Keratinocyte (primary cell): ENCODE measurements around the gene CTIF. TPM values are rescaled to one million over a fixed set of nuclear protein-coding genes. Genes with fewer than 3 reads are reported as not detected.

Source experiments
- DNase-seq: peaks from one replicate; pipeline ENCODE4 v3.0.0-alpha.2; 2011; ENCODE audit warnings: low read depth, missing footprints, low spot score
- FAIRE-seq: peaks from 2 replicates; lab custom pipeline; 2011; peaks lifted over from hg19 to GRCh38; lab: Jason Lieb, UNC
- H2AFZ ChIP-seq: 2 replicates; pipeline ENCODE4 v1.6.0; 2012; ENCODE audit warnings: low read length, control low read depth, inconsistent platforms; ENCODE audit not compliant: control insufficient read depth
- H3K27ac ChIP-seq: 2 replicates; pipeline ENCODE4 v1.5.1; 2011; ENCODE audit warnings: low read length; ENCODE audit not compliant: control insufficient read depth, insufficient read depth
- H3K27me3 ChIP-seq: 3 replicates; pipeline ENCODE4 v1.6.0; 2011; ENCODE audit warnings: low read length; ENCODE audit not compliant: control insufficient read depth, insufficient read depth; ENCODE audit errors: extremely low read depth
- H3K36me3 ChIP-seq, 2 experiments: 2 replicates in 1 of 2; 3 replicates in 1 of 2; pipeline ENCODE4 v1.5.1; 2011; ENCODE audit warnings: low read length in 2 of 2, mild to moderate bottlenecking in 1 of 2; ENCODE audit not compliant: control insufficient read depth in 2 of 2, insufficient read depth in 2 of 2; ENCODE audit errors: extremely low read depth in 1 of 2
- H3K4me1 ChIP-seq: 3 replicates; pipeline ENCODE4 v1.5.1; 2011; ENCODE audit warnings: low read length; ENCODE audit not compliant: control insufficient read depth, insufficient read depth; ENCODE audit errors: extremely low read depth
- H3K4me2 ChIP-seq: 3 replicates; pipeline ENCODE4 v1.6.0; 2011; ENCODE audit warnings: low read depth, low read length; ENCODE audit not compliant: control insufficient read depth, insufficient read depth; ENCODE audit errors: extremely low read depth
- H3K4me3 ChIP-seq, 3 experiments: fragments of 200-600 bp in 1 of 3; sonication (generic) in 1 of 3; 2 replicates in 2 of 3; 3 replicates in 1 of 3; pipeline ENCODE4 v1.5.1; 2011 to 2016; ENCODE audit warnings: low read length in 3 of 3, mild to moderate bottlenecking in 3 of 3, control low read depth in 2 of 3, inconsistent platforms in 1 of 3, low read depth in 1 of 3, mixed read lengths in 1 of 3, mixed run types in 1 of 3, moderate library complexity in 1 of 3; ENCODE audit not compliant: control insufficient read depth in 2 of 3, insufficient read depth in 2 of 3; ENCODE audit errors: extremely low read depth in 1 of 3
- H3K79me2 ChIP-seq: 2 replicates; pipeline ENCODE4 v1.6.0; 2012; ENCODE audit warnings: low read length; ENCODE audit not compliant: control insufficient read depth, insufficient read depth
- H3K9ac ChIP-seq: 3 replicates; pipeline ENCODE4 v1.6.0; 2011; ENCODE audit warnings: low read length; ENCODE audit not compliant: control insufficient read depth, insufficient read depth; ENCODE audit errors: extremely low read depth
- H3K9me1 ChIP-seq: 3 replicates; pipeline ENCODE4 v1.6.0; 2011; ENCODE audit warnings: low read length; ENCODE audit not compliant: control insufficient read depth, insufficient read depth; ENCODE audit errors: extremely low read depth
- H3K9me3 ChIP-seq: 2 replicates; pipeline ENCODE4 v1.5.1; 2012; ENCODE audit warnings: low read depth, low read length; ENCODE audit not compliant: control insufficient read depth
- H4K20me1 ChIP-seq: 3 replicates; pipeline ENCODE4 v1.6.0; 2011; ENCODE audit warnings: low read length; ENCODE audit not compliant: control insufficient read depth, insufficient read depth; ENCODE audit errors: extremely low read depth
- CTCF ChIP-seq, 3 experiments: IDR thresholded peaks in 1 of 3; conservative IDR thresholded peaks in 1 of 3; optimal IDR thresholded peaks in 1 of 3; 2 replicates in 2 of 3; 3 replicates in 1 of 3; pipeline versions ENCODE3 to v1.5.1; 2011; ENCODE audit warnings: low read length in 3 of 3, mild to moderate bottlenecking in 3 of 3, moderate library complexity in 2 of 3, control low read depth in 1 of 3, inconsistent platforms in 1 of 3; ENCODE audit not compliant: insufficient read depth in 2 of 3; ENCODE audit errors: extremely low read depth in 1 of 3
- EZH2 ChIP-seq: IDR thresholded peaks from one replicate; pipeline ENCODE4 v1.6.1; 2012; ENCODE audit warnings: inconsistent platforms, mild to moderate bottlenecking, low read length, moderate library complexity
- dilution Hi-C: fragments of 300-500 bp; cut with MboI; formaldehyde crosslinking; loops from one replicate; pipeline ENCODE4 v1.7.0; 2020; ENCODE audit warnings: low sequenced_read_pairs; ENCODE audit not compliant: extremely low pct_ligation_motif_present
- polyA plus RNA-seq, 5 experiments: library from polyadenylated mRNA; depleted of rRNA in 3 of 5; stranded (reverse) in 3 of 5; stranded (forward) in 1 of 5; unstranded in 1 of 5; fragments of >200 nt; gene quantifications; 1 replicate in 1 of 5; 2 replicates in 3 of 5; 3 replicates in 1 of 5; pipeline versions ENCODE4 v1.2.1 to v1.2.3, GENCODE V29; 2011 to 2012; ENCODE audit warnings: missing spikeins in 2 of 5, low read depth in 1 of 5, low replicate concordance in 1 of 5

Gene CTIF
- polyA plus RNA-seq, 1 donor (not counting 4 experiments of a cell fraction or from before 2014, with no cell fraction given) = 15.0 TPM

- dilution Hi-C loops = no loop called here
- DNase-seq = no peak
- H3K4me2 ChIP-seq = no peak overlapping the region
- no peaks in the 10 kb centered on the region for H3K9me3 ChIP-seq
- no peak overlapping the region for H2AFZ ChIP-seq
- H3K27ac ChIP-seq = no peak overlapping the region
- peaks cover 7 to 13% of the 10 kb centered on the region in 2 experiments for H3K36me3 ChIP-seq
- TF ChIP-seq EZH2 (no peak), CTCF (optimal IDR thresholded peaks at IDR 0.05 in 1 of 3, IDR thresholded peaks at IDR 0.05 in 1 of 3, conservative IDR thresholded peaks at IDR 0.05 in 1 of 3; ENCODE audit: extremely low read depth in 1 of 3, insufficient read depth in 2 of 3, low read length in 3 of 3) (no peak)
- no peaks in the 10 kb centered on the region for H4K20me1 ChIP-seq
- no peak for FAIRE-seq
- no peaks in the 10 kb centered on the region for H3K27me3 ChIP-seq
- no peaks in the 10 kb centered on the region for H3K4me1 ChIP-seq
- no peaks in the 10 kb centered on the region for H3K9me1 ChIP-seq
- H3K4me3 ChIP-seq = no peak overlapping the region
- no peak overlapping the region for H3K9ac ChIP-seq
- no peaks in the 10 kb centered on the region for H3K79me2 ChIP-seq
These were observed 318.3 kb downstream of the CTIF start for GRCh38 chr18:48857023-48857694.

- TF ChIP-seq EZH2 (no peak), CTCF (optimal IDR thresholded peaks at IDR 0.05 in 1 of 3, IDR thresholded peaks at IDR 0.05 in 1 of 3, conservative IDR thresholded peaks at IDR 0.05 in 1 of 3; ENCODE audit: extremely low read depth in 1 of 3, insufficient read depth in 2 of 3, low read length in 3 of 3) (no peak)
- peaks cover 12% of the 10 kb centered on the region in 2 experiments for H3K36me3 ChIP-seq
- no peaks in the 10 kb centered on the region for H4K20me1 ChIP-seq
- no peaks in the 10 kb centered on the region for H3K9me1 ChIP-seq
- no peak for FAIRE-seq
- H3K27ac ChIP-seq = no peak overlapping the region
- no peak overlapping the region for H3K4me3 ChIP-seq
- no peak overlapping the region for H2AFZ ChIP-seq
- dilution Hi-C loops = no loop called here
- H3K4me2 ChIP-seq = no peak overlapping the region
- H3K79me2 ChIP-seq = no peaks in the 10 kb centered on the region
- no peaks in the 10 kb centered on the region for H3K27me3 ChIP-seq
- no peak overlapping the region for H3K9ac ChIP-seq
- no peaks in the 10 kb centered on the region for H3K4me1 ChIP-seq
- no peak for DNase-seq
- H3K9me3 ChIP-seq = no peaks in the 10 kb centered on the region
These were observed 319.8 kb downstream of the CTIF start for GRCh38 chr18:48858676-48859075.
